Endothelial cell of umbilical vein (primary cell): ENCODE measurements around the gene LAIR1. TPM values are rescaled to one million over a fixed set of nuclear protein-coding genes. Genes with fewer than 3 reads are reported as not detected.

ENCODE experiments used
- BruUV-seq: library from RNA; stranded (reverse); fragments of 400-500 nt; replicated peaks from 2 replicates; lab custom pipeline; 2021; lab: Mats Ljungman, UMichigan
- CTCF ChIA-PET: fragments of 300-600, 350-600 bp; sonication (Branson Sonifier 250); formaldehyde crosslinking; loops from one replicate; lab custom pipeline; 2021; ENCODE audit warnings: antibody characterized with exemption, inconsistent platforms; lab: Charles Lee
- POLR2A ChIA-PET: fragments of 300-600, 350-600 bp; sonication (Branson Sonifier 250); formaldehyde crosslinking; loops from one replicate; lab custom pipeline; 2021; ENCODE audit warnings: antibody characterized with exemption, inconsistent platforms; lab: Charles Lee
- DNase-seq: peaks from one replicate; pipeline ENCODE4 v3.0.0-alpha.2; 2011; ENCODE audit warnings: low read depth, low spot score
- FAIRE-seq: peaks from 2 replicates; lab custom pipeline; 2011; peaks lifted over from hg19 to GRCh38; lab: Jason Lieb, UNC
- H2AFZ ChIP-seq: 2 replicates; pipeline ENCODE4 v1.6.0; 2012; ENCODE audit warnings: low read depth, low read length, control low read depth, inconsistent platforms
- H3K27ac ChIP-seq: 2 replicates; pipeline ENCODE4 v1.5.1; 2011; ENCODE audit warnings: low read depth, mild to moderate bottlenecking, control low read depth, low read length, moderate library complexity; ENCODE audit not compliant: insufficient read depth
- H3K27me3 ChIP-seq, 2 experiments: 2 replicates each; pipeline versions ENCODE4 v1.6.0 to v1.6.1; 2011; ENCODE audit warnings: low read length in 2 of 2, mixed read lengths in 1 of 2; ENCODE audit not compliant: control insufficient read depth in 2 of 2, insufficient read depth in 2 of 2
- H3K36me3 ChIP-seq, 2 experiments: 2 replicates in 1 of 2; 3 replicates in 1 of 2; pipeline ENCODE4 v1.5.1; 2011; ENCODE audit warnings: low read length in 2 of 2, mild to moderate bottlenecking in 1 of 2, moderate library complexity in 1 of 2; ENCODE audit not compliant: control insufficient read depth in 2 of 2, insufficient read depth in 2 of 2; ENCODE audit errors: extremely low read depth in 1 of 2
- H3K4me1 ChIP-seq: 3 replicates; pipeline ENCODE4 v1.5.1; 2011; ENCODE audit warnings: mild to moderate bottlenecking, low read length; ENCODE audit not compliant: control insufficient read depth, insufficient read depth; ENCODE audit errors: extremely low read depth
- H3K4me2 ChIP-seq: 2 replicates; pipeline ENCODE4 v1.6.1; 2011; ENCODE audit warnings: low read length, control low read depth, mixed read lengths; ENCODE audit not compliant: insufficient read depth
- H3K4me3 ChIP-seq, 3 experiments: fragments of 200-600 bp in 1 of 3; sonication (generic), shearing (Covaris generic) in 1 of 3; replicated peaks in 1 of 3; 2 replicates each; pipeline ENCODE4 v1.5.1; 2011 to 2016; ENCODE audit warnings: control low read depth in 3 of 3, low read length in 3 of 3, mild to moderate bottlenecking in 2 of 3, inconsistent platforms in 1 of 3, low read depth in 1 of 3, moderate library complexity in 1 of 3; ENCODE audit not compliant: insufficient read depth in 1 of 3
- H3K79me2 ChIP-seq: 2 replicates; pipeline ENCODE4 v1.6.0; 2012; ENCODE audit warnings: low read length, inconsistent platforms; ENCODE audit not compliant: control insufficient read depth, insufficient read depth
- H3K9ac ChIP-seq: replicated peaks from 2 replicates; pipeline ENCODE3; 2011; ENCODE audit warnings: low read length, control low read depth; ENCODE audit not compliant: insufficient read depth; ENCODE audit errors: extremely low read depth
- H3K9me1 ChIP-seq: replicated peaks from 3 replicates; pipeline ENCODE4 v1.6.0; 2011; ENCODE audit warnings: mild to moderate bottlenecking, low read length; ENCODE audit not compliant: control insufficient read depth, insufficient read depth; ENCODE audit errors: extremely low read depth
- H3K9me3 ChIP-seq: replicated peaks from 2 replicates; pipeline ENCODE4 v1.5.1; 2012; ENCODE audit warnings: low read length, inconsistent platforms; ENCODE audit not compliant: control insufficient read depth, insufficient read depth
- H4K20me1 ChIP-seq: replicated peaks from 2 replicates; pipeline ENCODE3; 2011; ENCODE audit warnings: mild to moderate bottlenecking, low read length; ENCODE audit not compliant: control insufficient read depth, insufficient read depth; ENCODE audit errors: extremely low read depth
- EZH2 ChIP-seq: IDR thresholded peaks from 2 replicates; pipeline ENCODE4 v1.6.1; 2012; ENCODE audit warnings: borderline replicate concordance, low read depth, mild to moderate bottlenecking, moderate library complexity, low read length, inconsistent platforms; ENCODE audit not compliant: severe bottlenecking
- FOS ChIP-seq: IDR thresholded peaks from 2 replicates; pipeline ENCODE4 v1.6.1; 2011; ENCODE audit warnings: mild to moderate bottlenecking, low read length, moderate library complexity, borderline replicate concordance; ENCODE audit not compliant: insufficient read depth
- GATA2 ChIP-seq: IDR thresholded peaks from 2 replicates; pipeline ENCODE4 v1.7.0; 2011; ENCODE audit warnings: low read depth, mild to moderate bottlenecking, moderate library complexity, mixed read lengths, low read length; ENCODE audit not compliant: insufficient read length, insufficient read depth
- JUN ChIP-seq: IDR thresholded peaks from 2 replicates; pipeline ENCODE4 v1.6.1; 2011; ENCODE audit warnings: borderline replicate concordance, low read depth; ENCODE audit not compliant: insufficient read length, insufficient read depth
- MYC ChIP-seq: IDR thresholded peaks from one replicate; pipeline ENCODE4 v1.6.1; 2011; ENCODE audit warnings: mild to moderate bottlenecking, low read depth, low read length
- POLR2A ChIP-seq: IDR thresholded peaks from 2 replicates; pipeline ENCODE4 v1.6.1; 2012; ENCODE audit warnings: low read depth, mild to moderate bottlenecking, control low read depth, low read length
- POLR2AphosphoS5 ChIP-seq: IDR thresholded peaks from 2 replicates; pipeline ENCODE4 v1.6.1; 2012; ENCODE audit warnings: low read depth, mild to moderate bottlenecking, control low read depth, low read length, moderate library complexity; ENCODE audit not compliant: insufficient read depth
- dilution Hi-C: fragments of 300-500 bp; cut with MboI; formaldehyde crosslinking; loops from one replicate; pipeline ENCODE4 v1.15.0; 2019; ENCODE audit warnings: low sequenced_read_pairs; ENCODE audit not compliant: extremely low pct_ligation_motif_present
- intact Hi-C: fragments of 100-400 bp; cut with micrococcal nuclease; formaldehyde crosslinking; loops from one replicate; pipeline ENCODE4 v1.10.0; 2022
- polyA plus RNA-seq, 4 experiments: library from polyadenylated mRNA; depleted of rRNA in 3 of 4; stranded (reverse) in 3 of 4; unstranded in 1 of 4; fragments of >200 nt; gene quantifications; 2 replicates each; pipeline versions ENCODE4 v1.2.1 to v1.2.3, GENCODE V29; 2011 to 2012; ENCODE audit warnings: missing spikeins in 1 of 4
- total RNA-seq: library from RNA; stranded (reverse); gene quantifications from 2 replicates; pipeline ENCODE4 v1.2.3, GENCODE V29; 2021
- TF ChIP-seq, protein P1 (sequence below), 2 donors: IDR thresholded peaks; 1 replicate in 1 of 2; 2 replicates in 1 of 2; pipeline ENCODE4 v1.5.1; 2011; ENCODE audit warnings: low read length in 2 of 2, mild to moderate bottlenecking in 2 of 2, moderate library complexity in 2 of 2, control low read depth in 1 of 2, inconsistent platforms in 1 of 2, low read depth in 1 of 2; ENCODE audit not compliant: insufficient read depth in 1 of 2; ENCODE audit errors: extremely low read depth in 1 of 2
- TF ChIP-seq, protein P2 (sequence below): IDR thresholded peaks from 2 replicates; pipeline ENCODE4 v1.6.1; 2011; ENCODE audit not compliant: insufficient read depth, insufficient read length

Gene LAIR1
- total and polyA plus RNA-seq, 2 donors (not counting 3 experiments of a cell fraction or from before 2014, with no cell fraction given) = not detected

DNA sequence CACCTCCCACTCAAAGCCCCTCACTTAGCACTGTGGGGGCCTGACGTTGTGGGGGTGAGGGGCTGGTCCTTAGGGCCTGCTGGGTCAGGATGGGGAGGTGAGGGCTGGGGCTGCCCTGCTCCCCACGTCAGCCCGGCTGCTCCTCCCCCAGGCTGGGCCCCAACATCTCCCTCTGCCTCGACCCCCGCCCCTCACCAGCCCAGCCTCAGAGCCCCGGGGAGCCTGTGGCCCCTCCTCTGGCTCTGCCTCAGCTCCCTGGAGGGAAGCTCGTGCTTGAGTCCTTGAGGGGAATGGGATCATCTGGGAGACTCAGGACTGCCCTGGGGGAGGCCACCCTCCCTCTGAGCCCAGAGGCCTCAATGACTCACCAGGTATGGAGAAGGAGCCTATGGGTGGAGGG, 32.6 kb downstream of the LAIR1 start:
- Histone ChIP-seq H4K20me1 (no peaks in the 10 kb centered on the region), H3K79me2 (no peaks in the 10 kb centered on the region), H3K9ac (no peak overlapping the region), H3K9me3 (no peaks in the 10 kb centered on the region), H3K4me2 (no peak overlapping the region), H3K9me1 (no peaks in the 10 kb centered on the region), H3K4me3 (no peak overlapping the region), H2AFZ (no peak overlapping the region), H3K4me1 (no peaks in the 10 kb centered on the region), H3K27me3 (no peaks in the 10 kb centered on the region), H3K36me3 (no peaks in the 10 kb centered on the region), H3K27ac (no peak overlapping the region)
- FAIRE-seq (no peak), DNase-seq (no peak)
- no TSS peak for BruUV-seq
- CTCF ChIA-PET = no interaction called here
- intact Hi-C loops = no loop called here
- POLR2A ChIA-PET = no interaction called here
- dilution Hi-C loops = no loop called here
- TF ChIP-seq JUN (no peak), MYC (no peak), GATA2 (no peak), FOS (no peak), EZH2 (no peak), POLR2AphosphoS5 (no peak), POLR2A (no peak)
- TF ChIP-seq, protein P1, sequence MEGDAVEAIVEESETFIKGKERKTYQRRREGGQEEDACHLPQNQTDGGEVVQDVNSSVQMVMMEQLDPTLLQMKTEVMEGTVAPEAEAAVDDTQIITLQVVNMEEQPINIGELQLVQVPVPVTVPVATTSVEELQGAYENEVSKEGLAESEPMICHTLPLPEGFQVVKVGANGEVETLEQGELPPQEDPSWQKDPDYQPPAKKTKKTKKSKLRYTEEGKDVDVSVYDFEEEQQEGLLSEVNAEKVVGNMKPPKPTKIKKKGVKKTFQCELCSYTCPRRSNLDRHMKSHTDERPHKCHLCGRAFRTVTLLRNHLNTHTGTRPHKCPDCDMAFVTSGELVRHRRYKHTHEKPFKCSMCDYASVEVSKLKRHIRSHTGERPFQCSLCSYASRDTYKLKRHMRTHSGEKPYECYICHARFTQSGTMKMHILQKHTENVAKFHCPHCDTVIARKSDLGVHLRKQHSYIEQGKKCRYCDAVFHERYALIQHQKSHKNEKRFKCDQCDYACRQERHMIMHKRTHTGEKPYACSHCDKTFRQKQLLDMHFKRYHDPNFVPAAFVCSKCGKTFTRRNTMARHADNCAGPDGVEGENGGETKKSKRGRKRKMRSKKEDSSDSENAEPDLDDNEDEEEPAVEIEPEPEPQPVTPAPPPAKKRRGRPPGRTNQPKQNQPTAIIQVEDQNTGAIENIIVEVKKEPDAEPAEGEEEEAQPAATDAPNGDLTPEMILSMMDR (IDR thresholded peaks at IDR 0.05; ENCODE audit: extremely low read depth in 1 of 2, insufficient read depth in 1 of 2, low read depth in 1 of 2, low read length in 2 of 2) = no peak
- TF ChIP-seq, protein P2, sequence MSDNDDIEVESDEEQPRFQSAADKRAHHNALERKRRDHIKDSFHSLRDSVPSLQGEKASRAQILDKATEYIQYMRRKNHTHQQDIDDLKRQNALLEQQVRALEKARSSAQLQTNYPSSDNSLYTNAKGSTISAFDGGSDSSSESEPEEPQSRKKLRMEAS = no peak
